Ammon's horn (tissue), 1 donor: ENCODE data around the gene SMCO1.
"Not testable (repeated sequence)": the region's sequence is repeated elsewhere in the genome, so short reads cannot be mapped to it uniquely, and the experiment has no call there.

Source experiments
- DNase-seq: peaks from one replicate; pipeline ENCODE4 v3.0.0-alpha.2; 2016; ENCODE audit warnings: low spot score

SMCO1 gene

DNA sequence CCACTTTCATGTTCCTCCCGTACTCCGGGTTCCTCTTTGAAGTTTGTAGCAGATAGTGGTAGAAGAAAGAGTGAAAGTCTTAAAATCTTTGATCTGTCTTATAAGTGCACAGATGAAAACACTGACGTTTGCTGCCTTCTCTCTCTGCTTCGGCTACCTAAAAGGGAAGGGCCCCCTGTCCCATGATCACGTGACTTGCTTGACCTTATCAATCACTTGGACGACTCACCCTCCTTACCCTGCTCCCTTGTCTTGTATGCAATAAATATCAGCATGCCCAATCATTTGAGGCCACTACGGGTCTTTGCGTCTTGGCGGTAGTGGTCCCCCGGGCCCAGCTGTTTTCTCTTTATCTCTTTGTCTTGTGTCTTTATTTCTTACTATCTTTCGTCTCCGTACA is 6.1 kb upstream of the SMCO1 start:
- DNase-seq, result not testable (repeated sequence)

DNA sequence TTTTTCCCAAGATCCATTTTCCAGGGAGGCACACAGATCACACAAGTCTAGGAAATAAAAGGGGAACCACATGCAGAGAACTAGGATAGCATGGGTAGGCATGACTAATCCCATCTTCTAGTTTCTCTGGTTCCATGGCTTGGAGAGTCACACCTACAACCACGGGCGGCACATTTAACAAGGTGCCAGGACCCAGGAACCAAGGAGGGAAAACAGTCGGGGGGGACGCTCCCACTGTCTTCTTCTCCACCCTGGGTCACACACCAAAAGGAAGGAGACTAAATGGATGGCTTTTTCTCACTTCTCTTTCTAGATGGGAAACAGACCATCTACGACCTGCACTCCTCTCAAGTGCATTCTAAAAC is 4.6 kb upstream of the SMCO1 start:
- DNase-seq, result no peak

DNA sequence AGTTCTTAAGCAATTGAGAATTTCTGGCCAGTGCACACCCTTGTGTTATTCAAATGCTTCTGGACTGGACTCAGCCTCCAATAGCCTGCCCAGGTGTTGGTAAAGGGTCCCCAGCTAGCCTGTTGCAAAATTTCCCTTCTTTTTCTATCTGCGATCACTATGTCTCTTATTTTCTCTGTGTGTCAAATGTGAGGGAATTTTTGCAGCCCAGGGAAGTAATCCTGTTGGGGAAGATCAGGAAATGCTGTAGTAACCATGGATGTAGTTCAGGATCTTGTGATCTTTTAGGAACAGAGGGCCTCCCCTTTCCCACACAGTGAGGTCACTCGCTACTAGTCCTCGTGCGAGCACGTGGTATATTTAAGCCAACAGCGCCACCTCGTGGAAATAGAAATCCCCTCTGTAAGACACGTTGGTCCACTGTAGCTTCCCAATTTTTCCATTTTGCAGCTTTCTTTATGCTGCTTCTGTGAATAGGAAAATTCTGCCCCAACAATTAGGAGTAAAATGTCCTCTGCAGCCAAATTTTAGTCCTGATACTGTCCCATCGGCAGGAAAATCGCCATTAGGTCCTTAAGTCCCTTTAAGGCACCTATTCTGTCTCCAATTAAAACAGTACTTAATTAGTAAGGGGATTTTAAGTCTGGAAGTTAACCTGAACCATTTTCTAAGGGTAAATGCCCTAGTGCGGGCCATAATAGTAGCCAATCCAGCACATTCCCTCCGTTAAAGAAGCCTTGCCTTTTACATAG is 4.0 kb upstream of the SMCO1 start:
- DNase-seq, result peak; percentile 35

DNA sequence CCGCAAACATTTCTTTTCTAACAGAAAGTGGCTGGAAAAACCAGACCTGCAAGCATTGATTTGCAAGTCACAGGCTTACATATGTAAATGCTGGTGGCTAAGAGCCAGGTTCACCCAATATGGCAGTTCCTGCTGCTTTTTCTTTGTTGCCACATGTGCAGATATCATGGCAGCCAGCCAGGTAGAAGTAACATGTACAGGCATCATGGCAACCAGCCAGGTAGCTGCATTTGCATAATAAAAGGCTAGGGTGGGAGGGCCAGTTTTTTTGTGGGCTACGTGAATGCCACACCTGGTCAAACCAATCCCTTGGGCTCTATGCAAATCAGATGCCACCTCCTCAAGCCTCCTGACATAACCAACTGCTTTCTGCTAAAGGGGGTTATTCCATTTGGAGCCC is 2.8 kb upstream of the SMCO1 start:
- no peak for DNase-seq

DNA sequence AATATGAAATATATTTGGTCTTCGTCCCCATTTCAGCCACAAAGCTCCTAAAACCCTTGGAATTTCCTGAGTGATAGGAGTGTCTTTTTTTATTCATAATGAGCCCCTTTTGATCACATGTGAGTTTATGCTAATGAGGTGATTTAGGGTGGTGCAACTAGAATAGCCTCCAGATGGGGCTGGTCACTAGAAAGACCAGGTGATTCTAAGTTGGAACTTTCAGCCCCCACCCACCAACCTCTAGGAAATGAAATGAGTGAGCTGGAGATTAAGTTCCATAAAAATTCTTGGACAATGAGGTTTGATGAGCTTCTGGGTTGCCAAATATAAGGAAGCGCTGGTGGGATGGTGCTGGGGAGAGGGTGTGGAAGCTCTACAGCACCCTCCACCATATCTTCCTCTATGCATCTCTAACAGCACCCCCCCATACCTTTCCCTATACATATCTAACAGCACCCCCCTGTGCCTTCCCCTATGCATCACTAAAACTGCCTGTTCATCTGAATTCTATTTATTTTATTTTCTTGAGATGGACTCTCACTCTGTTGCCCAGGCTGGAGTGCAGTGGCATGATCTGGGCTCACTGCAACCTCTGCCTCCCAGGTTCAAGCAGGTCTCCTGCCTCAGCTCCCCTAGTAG is 2.1 kb upstream of the SMCO1 start:
- no peak for DNase-seq

DNA sequence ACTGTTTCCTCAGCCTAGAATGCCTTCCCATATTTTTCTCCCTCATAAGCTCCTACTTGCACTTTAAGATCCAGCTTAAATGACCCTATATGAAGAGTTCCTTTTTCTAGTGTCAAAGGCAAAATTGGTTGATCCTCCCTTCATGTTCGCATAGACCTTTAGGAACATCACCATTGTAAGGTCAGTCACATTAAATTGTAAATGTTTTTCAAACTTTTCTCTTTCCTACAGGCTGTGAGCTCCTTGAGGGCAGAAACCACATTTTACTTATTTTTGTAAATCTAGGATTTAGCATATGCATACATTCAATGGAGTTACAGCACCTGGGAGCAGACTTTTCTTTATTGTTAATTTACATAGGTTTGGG is 813 bp downstream of the SMCO1 start:
- DNase-seq, result no peak

DNA sequence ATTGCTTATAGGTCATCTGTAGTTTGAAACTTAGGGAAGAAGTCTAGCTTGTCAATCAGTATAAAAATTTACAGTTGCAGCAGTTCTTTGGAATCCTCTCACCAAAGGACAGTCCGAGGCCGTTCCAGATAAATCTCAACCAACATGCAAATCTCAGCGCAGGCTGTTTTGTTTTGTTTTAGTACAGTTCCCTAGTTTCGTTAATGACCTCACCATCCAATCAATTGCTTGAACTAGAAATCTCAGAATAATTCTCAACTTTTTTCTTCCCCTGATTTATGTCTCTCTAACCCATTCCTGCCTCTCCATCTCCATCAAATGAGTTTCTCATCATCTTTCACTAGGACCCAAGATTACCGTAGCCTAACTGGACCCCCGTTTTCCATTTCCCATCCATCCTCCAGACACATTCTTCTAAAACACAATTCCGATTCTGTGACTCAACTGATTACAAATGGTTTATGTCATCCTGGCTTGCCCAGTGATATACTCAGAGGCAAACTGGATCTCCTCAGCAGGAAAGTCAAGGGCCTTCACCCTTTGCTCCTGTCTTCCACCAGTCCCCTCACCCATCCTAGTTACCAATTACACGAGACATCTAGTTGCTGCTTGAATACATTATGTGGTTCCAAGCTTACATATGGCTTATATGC is 1.3 kb downstream of the SMCO1 start:
- DNase-seq, result no peak

DNA sequence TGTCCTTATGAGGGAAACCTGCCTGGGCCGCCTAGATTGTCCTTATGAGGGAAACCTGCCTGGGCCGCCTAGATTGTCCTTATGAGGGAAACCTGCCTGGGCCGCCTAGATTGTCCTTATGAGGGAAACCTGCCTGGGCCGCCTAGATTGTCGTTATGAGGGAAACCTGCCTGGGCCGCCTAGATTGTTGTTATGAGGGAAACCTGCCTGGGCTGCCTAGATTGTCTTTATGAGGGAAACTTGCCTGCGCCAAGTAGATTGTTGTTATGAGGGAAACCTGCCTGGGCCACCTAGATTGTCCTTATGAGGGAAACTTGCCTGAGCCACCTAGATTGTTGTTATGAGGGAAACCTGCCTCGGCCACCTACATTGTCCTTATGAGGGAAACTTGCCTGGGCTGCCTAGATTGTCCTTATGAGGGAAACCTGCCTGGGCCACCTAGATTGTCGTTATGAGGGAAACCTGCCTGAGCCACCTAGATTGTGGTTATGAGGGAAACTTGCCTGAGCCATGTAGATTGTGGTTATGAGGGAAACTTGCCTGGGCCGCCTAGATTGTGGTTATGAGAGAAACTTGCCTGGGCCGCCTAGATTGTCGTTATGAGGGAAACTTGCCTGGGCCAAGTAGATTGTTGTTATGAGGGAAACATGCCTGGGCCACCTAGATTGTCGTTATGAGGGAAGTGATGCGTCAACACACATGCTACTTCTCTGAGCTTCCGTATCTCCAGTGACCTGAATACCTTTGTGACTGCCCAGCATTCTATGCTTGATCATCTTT is 3.3 kb downstream of the SMCO1 start:
- DNase-seq, result not testable (repeated sequence)

DNA sequence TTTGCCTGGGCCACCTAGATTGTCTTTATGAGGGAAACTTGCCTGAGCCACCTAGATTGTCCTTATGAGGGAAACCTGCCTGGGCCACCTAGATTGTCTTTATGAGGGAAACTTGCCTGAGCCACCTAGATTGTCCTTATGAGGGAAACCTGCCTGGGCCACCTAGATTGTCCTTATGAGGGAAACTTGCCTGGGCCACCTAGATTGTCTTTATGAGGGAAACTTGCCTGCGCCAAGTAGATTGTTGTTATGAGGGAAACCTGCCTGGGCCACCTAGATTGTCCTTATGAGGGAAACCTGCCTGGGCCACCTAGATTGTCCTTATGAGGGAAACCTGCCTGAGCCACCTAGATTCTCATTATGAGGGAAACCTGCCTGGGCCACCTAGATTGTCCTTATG is 4.0 kb downstream of the SMCO1 start:
- not testable (repeated sequence) for DNase-seq

DNA sequence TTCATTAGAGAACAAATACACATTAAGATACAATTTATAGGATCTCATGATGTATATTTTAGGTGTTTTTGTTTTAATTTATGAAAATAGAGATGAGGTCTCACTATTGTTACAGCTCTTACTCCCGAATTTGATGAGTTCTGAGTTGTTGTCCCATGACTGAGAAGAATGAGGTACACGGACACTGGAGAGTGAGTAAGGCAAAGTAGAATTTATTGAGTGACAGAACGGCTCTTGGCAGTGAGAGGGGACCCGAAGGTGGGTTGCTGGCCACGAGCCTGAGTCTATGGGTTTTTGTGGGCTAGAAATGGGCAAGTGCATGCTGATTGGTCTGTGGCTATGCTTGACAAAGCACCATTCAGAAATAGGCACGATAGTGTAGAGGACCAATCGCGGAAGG is 8.5 kb downstream of the SMCO1 start:
- no peak for DNase-seq

DNA sequence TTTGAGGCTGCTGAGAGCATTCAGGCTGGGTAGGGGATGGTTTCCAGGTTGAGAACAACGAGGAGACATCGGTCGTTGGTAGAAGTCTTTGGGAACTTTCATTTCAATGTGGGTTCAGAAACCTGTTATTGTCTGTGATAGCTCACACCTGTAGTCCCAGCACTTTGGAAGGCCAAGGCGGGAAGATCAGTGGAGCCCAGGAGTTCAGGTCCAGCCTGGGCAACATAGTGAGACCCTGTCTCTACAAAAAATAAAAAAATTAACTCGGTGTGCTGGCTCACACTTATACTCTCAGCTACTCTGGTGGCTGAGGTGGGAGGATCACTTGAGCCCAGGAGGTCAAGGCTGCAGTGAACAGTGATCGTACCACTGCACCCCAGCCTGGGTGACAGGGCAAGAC is 10.6 kb downstream of the SMCO1 start:
- no peak for DNase-seq

DNA sequence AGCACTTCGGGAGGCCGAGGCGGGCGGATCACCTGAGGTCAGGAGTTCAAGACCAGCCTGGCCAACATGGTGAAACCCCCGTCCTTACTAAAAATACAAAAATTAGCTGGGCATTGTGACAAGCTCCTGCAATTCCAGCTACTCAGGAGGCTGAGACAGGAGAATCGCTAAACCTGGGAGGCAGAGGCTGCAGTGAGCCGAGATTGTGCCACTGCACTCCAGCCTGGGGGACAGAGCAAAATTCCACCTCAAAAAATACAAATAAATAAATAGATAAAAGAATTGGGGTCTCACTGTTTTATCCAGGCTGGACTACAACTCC is 11.1 kb downstream of the SMCO1 start:
- DNase-seq, result not testable (repeated sequence)

DNA sequence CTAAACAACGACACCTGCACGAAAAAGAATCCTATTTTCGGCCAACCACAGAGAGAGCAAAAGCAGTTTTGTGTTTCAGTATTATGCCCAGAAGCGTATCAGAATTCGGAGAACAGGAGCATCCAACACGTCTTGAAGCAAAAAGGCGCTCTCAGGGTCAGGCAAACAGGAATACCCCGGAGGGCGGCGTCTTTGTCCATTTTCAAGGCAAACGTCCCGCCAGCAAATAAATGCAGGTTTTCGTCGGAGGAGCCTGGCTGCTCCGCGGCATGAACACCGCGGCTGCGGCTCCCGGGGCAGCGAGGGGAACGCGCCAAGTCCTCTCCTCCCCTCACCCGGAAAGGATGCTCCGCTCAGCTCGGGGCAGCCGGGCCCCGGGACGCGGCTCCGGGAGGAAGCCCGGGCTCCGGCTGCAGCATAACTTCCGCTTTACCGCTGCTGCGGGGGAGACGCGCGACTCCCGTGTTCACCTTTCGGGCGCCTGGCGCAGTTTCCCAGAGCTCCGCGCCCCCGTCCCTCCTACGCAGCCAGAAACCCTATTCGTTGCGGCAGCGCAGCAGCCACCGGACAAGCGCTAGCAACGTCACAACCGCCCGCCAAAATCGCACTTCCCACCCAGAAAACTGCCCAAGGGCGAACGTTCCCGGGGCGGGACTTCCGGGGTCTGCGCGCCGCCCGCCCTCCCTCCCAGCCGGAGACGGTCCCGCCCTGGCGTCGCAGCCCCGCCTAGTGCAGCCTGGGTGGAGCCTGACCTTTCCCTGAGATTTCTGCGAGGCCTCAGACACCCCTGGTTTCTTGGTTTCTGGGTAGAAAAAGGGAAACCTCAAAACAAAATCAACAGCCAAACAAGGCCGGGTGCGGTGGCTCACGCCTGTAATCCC is 11.7 kb downstream of the SMCO1 start, which contains the start of gene RNF168:
Gene RNF168 (minus strand): TSS at position 573 of the 881 bp plus-strand sequence. CDS start 595 bp downstream, outside the sequence.
- peak; percentile 96 for DNase-seq

DNA sequence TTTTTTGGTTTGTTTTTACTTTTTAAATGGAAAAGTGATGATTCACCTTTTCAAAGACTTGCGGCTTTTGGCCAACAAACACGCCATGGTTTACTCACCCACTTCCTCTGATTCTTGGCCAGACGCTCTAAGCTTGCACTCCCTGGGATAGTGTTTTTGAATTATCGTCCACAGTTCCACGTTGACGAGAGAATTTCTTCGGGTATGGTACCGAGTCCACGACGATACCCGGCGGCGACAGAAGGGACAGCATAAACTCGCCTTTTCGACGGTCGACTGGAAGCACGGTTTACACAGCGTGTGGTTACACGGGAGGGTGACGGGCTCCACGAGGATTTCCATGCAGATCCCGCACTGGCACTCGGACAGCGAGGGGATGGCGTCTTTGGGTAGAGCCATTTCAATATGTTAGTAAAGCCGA is 12.4 kb downstream of the SMCO1 start:
- DNase-seq, result peak; percentile 54

DNA sequence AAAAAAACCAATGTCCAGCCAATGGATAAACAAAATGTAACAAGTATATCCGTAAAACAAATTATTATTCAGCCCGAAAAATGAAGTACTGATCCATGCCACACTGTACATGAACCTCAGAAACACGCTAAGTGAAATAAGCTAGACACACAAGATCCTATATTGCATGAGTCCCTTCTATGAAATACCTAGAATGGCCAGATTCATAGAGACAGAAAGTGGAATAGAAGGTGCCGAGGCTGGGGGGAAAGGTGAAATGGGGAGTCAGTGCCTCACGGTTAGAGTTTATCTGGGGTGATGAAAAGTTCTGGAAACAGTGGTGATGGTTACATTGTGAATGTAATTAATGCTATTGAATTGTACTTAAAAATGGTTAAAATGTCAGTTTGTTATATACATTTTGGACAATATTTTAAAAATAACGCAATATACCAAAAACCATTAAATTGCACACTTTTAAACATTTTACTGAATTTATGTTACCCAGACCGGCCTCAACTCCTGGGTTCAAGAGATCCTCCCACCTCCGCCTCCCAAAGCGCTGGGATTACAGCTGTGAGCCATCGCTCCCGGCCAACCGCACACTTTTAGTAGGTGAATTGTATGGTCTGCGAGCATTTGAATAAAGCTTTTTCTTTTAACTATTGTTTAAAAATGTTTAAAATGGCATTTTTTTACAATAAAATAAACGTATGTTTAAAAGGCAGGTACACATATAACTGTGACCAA is 13.7 kb downstream of the SMCO1 start:
- DNase-seq, result no peak

DNA sequence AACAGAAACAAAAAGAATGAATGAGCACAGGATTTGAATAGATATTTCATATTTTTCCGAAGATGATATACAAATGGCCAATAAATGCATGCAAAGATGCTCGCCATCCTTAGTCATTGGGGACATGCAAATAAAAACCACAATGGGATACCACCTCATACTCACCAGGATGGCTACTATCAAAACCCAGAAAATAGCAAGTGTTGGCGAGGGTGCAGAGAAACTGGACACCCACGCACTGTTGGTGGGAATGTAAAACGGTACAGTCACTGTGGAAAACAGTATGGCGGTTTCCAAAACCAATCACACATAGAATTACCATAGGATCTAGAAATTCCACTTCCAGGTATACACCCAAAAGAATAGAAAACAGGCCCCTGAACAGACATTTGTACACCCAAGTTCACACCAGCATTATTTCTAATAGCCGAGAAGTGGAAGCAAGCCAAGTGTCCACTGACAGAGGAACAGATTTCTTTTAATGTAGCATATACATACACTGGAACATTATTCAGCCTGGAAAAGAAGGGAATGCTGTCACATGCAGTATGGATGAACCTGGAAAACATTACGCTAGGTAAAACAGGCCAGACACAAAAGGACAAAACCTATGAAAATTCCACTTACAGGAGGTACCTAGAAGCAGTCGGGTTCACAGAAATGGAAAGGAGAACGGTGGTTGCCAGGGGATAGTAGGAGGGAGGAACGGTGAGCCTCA is 15.2 kb downstream of the SMCO1 start:
- DNase-seq, result no peak

DNA sequence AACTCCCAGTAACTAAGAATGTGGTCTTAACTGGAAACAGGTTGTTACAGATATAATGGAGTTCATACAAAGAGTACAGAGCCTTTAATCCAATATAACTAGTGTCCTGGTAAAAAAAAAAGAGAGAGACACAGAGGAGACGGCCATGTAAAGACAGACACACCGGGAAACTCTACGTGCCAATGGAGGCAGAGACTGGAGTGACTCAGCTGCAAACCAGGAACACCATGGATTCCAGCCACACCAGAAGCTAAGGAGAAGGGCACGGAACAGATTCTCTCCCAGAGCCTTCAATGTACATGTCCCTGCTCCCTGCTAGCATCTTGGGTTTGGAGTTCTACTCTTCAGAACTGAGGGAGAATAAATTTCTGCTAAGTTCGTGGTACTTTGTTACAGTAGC is 16.1 kb downstream of the SMCO1 start:
- DNase-seq, result no peak

DNA sequence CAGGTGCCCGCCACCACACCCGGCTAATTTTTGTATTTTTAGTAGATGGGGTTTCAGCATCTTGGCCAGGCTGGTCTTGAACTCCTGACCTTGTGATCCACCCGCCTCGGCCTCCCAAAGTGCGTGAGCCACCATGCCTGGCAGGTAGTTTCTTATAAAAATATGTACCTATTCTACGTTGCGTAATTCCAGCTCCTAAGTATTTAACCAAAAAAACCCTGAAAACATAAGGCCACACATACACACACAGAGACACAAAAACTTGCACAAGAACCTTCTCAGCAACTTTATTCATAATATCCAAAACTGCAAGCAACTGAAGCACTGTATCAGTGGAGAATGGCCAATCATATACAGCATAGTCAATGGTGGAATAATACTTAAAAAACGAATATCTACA is 16.8 kb downstream of the SMCO1 start:
- DNase-seq, result no peak

DNA sequence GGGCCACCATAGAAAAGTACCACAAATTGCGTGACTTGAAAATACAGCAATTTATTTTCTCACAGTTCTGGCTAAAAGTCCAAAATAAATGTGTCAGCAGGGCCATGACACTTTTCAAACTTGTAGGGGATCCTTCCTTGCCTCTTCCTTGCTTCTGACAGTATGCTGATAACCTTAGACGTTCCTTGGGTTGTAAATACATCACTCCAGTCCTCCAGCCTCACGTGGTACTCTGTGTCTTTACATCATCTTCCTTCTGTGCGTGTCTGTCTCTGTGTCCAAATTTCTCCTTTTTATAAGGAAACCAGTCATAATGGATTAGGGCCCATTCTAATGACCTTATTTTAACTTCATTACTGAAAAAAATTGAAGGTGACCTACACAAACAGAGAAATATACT is 19.0 kb downstream of the SMCO1 start:
- no peak for DNase-seq

DNA sequence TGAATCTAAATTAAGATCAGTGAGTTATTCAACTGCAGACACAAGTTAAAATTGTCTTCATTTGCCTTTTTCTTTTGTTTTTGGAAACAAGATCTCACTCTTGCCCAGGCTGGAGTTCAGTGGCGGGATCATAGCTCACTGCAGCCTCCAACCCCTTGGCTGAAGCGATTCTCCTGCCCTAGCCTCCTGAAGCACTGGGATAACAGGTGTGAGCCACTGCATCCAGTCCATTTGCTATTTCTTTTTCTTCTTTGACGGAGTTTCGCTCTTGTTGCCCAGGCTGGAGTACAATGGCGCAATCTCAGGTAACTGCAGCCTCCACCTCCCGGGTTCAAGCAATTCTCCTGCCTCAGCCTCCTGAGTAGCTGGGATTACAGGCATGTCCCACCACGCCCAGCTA is 21.9 kb downstream of the SMCO1 start:
- no peak for DNase-seq
